ENCODE results near the gene RSRC1.

DNA sequence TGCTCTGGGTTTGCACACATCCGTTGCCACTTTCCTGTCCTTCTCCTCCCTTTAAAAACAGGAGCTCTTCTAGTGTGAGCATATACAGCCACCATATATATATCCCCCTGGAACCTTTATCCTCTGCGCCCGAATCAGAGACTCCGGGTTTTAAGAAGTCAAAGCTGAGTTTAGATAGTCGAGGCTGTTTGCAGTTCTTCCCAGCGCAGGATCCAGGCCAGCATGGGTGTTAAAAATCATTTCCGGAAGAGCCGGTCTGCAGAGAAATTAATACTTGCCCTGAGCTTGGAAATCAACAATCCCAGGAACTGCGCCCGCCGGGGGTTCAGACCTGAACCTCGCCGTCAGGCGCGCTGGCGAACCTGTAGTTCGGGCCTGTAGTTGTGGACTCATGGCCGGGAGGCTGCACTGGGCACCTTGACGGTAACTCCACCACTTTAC, 6.0 kb upstream of the RSRC1 start:
- TF ChIP-seq, protein P1, sequence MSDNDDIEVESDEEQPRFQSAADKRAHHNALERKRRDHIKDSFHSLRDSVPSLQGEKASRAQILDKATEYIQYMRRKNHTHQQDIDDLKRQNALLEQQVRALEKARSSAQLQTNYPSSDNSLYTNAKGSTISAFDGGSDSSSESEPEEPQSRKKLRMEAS (IDR thresholded peaks at IDR 0.05): no peak
- TF ChIP-seq ATF1 (CRISPR knock-in tag; IDR thresholded peaks at IDR 0.05): no peak

Measured in HepG2 (cell line).